WTC11 (cell line): ENCODE measurements around the gene SHISA9. TPM values are rescaled to one million over a fixed set of nuclear protein-coding genes. Genes with fewer than 3 reads are reported as not detected.

Experiments
- CREM ChIP-seq: sonication (generic); formaldehyde crosslinking; IDR thresholded peaks from 2 replicates; pipeline ENCODE4 v1.8.1; 2022; ENCODE audit warnings: mild to moderate bottlenecking, missing genetic modification reagents, moderate library complexity
- IRF2 ChIP-seq: sonication (generic); formaldehyde crosslinking; IDR thresholded peaks from 2 replicates; pipeline ENCODE4 v1.8.0; 2022; ENCODE audit warnings: low read depth, missing genetic modification reagents, borderline replicate concordance
- RORB ChIP-seq: fragments of 250-450 bp; sonication (Bioruptor Pico); IDR thresholded peaks from 2 replicates; pipeline ENCODE4 v1.9.0; 2021; ENCODE audit warnings: mild to moderate bottlenecking
- TCF7 ChIP-seq: sonication (generic); formaldehyde crosslinking; IDR thresholded peaks from 2 replicates; pipeline ENCODE4 v1.8.0; 2022; ENCODE audit warnings: mild to moderate bottlenecking, low read depth, missing genetic modification reagents, moderate library complexity
- TEAD4 ChIP-seq: sonication (generic); formaldehyde crosslinking; IDR thresholded peaks from 2 replicates; pipeline ENCODE4 v1.8.0; 2022; ENCODE audit warnings: mild to moderate bottlenecking, missing genetic modification reagents
- ZNF263 ChIP-seq: sonication (generic); formaldehyde crosslinking; IDR thresholded peaks from 2 replicates; pipeline ENCODE4 v1.8.1; 2022; ENCODE audit warnings: low read depth, mild to moderate bottlenecking, moderate library complexity, missing genetic modification reagents
- total RNA-seq: library from RNA; stranded (reverse); gene quantifications from 3 replicates; pipeline ENCODE4 v1.2.3, GENCODE V29; 2021
- TF ChIP-seq, protein P1 (sequence below): sonication (generic); formaldehyde crosslinking; IDR thresholded peaks from 2 replicates; pipeline ENCODE4 v1.8.1; 2023; ENCODE audit warnings: mild to moderate bottlenecking, missing genetic modification reagents
- TF ChIP-seq, protein P2 (sequence below): sonication (generic); formaldehyde crosslinking; IDR thresholded peaks from 2 replicates; pipeline ENCODE4 v1.8.1; 2023; ENCODE audit warnings: mild to moderate bottlenecking, missing genetic modification reagents, borderline replicate concordance
- TF ChIP-seq, protein P3 (sequence below): fragments of 250-450 bp; sonication (Bioruptor Pico); IDR thresholded peaks from 2 replicates; pipeline ENCODE4 v1.9.0; 2021; ENCODE audit warnings: mild to moderate bottlenecking, borderline replicate concordance

SHISA9 gene
- total RNA-seq, 1 experiment from 2014 or later = 37.5 TPM

DNA sequence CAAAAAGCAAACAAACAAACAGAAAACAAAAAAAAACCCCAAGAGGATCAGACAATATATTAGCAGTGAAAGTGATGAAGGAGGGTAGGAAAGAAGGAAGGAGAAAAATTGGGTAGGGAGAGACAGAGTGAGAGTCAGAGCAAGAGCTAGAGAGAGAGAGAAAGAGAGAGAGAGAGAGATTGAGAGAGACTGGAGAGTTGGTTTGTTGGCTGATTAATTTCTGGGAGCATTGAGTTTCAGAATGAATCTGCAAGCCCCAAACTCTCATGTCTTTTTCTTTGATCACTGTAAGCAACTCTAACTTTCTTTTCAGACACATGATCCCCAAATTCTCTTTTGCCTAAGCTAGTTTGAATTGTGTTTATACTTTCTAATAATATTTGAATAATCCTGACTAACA, 388.1 kb downstream of the SHISA9 start (continued):
- TF ChIP-seq, protein P1, sequence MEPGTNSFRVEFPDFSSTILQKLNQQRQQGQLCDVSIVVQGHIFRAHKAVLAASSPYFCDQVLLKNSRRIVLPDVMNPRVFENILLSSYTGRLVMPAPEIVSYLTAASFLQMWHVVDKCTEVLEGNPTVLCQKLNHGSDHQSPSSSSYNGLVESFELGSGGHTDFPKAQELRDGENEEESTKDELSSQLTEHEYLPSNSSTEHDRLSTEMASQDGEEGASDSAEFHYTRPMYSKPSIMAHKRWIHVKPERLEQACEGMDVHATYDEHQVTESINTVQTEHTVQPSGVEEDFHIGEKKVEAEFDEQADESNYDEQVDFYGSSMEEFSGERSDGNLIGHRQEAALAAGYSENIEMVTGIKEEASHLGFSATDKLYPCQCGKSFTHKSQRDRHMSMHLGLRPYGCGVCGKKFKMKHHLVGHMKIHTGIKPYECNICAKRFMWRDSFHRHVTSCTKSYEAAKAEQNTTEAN (CRISPR knock-in tag) = no peak
- no peak for TF ChIP-seq ZNF263 (CRISPR knock-in tag)
- TF ChIP-seq IRF2 = no peak
- no peak for TF ChIP-seq CREM (CRISPR knock-in tag)
- no peak for TF ChIP-seq RORB (CRISPR knock-in tag)
- TF ChIP-seq, protein P2, sequence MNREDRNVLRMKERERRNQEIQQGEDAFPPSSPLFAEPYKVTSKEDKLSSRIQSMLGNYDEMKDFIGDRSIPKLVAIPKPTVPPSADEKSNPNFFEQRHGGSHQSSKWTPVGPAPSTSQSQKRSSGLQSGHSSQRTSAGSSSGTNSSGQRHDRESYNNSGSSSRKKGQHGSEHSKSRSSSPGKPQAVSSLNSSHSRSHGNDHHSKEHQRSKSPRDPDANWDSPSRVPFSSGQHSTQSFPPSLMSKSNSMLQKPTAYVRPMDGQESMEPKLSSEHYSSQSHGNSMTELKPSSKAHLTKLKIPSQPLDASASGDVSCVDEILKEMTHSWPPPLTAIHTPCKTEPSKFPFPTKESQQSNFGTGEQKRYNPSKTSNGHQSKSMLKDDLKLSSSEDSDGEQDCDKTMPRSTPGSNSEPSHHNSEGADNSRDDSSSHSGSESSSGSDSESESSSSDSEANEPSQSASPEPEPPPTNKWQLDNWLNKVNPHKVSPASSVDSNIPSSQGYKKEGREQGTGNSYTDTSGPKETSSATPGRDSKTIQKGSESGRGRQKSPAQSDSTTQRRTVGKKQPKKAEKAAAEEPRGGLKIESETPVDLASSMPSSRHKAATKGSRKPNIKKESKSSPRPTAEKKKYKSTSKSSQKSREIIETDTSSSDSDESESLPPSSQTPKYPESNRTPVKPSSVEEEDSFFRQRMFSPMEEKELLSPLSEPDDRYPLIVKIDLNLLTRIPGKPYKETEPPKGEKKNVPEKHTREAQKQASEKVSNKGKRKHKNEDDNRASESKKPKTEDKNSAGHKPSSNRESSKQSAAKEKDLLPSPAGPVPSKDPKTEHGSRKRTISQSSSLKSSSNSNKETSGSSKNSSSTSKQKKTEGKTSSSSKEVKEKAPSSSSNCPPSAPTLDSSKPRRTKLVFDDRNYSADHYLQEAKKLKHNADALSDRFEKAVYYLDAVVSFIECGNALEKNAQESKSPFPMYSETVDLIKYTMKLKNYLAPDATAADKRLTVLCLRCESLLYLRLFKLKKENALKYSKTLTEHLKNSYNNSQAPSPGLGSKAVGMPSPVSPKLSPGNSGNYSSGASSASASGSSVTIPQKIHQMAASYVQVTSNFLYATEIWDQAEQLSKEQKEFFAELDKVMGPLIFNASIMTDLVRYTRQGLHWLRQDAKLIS (CRISPR knock-in tag) = no peak
- no peak for TF ChIP-seq TCF7 (CRISPR knock-in tag)
- no peak for TF ChIP-seq TEAD4 (CRISPR knock-in tag)
- TF ChIP-seq, protein P3, sequence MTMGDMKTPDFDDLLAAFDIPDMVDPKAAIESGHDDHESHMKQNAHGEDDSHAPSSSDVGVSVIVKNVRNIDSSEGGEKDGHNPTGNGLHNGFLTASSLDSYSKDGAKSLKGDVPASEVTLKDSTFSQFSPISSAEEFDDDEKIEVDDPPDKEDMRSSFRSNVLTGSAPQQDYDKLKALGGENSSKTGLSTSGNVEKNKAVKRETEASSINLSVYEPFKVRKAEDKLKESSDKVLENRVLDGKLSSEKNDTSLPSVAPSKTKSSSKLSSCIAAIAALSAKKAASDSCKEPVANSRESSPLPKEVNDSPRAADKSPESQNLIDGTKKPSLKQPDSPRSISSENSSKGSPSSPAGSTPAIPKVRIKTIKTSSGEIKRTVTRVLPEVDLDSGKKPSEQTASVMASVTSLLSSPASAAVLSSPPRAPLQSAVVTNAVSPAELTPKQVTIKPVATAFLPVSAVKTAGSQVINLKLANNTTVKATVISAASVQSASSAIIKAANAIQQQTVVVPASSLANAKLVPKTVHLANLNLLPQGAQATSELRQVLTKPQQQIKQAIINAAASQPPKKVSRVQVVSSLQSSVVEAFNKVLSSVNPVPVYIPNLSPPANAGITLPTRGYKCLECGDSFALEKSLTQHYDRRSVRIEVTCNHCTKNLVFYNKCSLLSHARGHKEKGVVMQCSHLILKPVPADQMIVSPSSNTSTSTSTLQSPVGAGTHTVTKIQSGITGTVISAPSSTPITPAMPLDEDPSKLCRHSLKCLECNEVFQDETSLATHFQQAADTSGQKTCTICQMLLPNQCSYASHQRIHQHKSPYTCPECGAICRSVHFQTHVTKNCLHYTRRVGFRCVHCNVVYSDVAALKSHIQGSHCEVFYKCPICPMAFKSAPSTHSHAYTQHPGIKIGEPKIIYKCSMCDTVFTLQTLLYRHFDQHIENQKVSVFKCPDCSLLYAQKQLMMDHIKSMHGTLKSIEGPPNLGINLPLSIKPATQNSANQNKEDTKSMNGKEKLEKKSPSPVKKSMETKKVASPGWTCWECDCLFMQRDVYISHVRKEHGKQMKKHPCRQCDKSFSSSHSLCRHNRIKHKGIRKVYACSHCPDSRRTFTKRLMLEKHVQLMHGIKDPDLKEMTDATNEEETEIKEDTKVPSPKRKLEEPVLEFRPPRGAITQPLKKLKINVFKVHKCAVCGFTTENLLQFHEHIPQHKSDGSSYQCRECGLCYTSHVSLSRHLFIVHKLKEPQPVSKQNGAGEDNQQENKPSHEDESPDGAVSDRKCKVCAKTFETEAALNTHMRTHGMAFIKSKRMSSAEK (CRISPR knock-in tag) = no peak

Other genes starting within 250 kb of the SHISA9 start
- 7.7 to 9.2 TPM (median 8.8 TPM) in 3 replicates for gene CPPED1, start 97.7 kb upstream of the SHISA9 start, total RNA-seq